ENCODE measurements around the gene ZMYND8. TPM values are rescaled to one million over a fixed set of nuclear protein-coding genes. Genes with fewer than 3 reads are reported as not detected.

The ZMYND8 gene
- total and polyA plus RNA-seq, 9 donors, result 12.2 to 18.9 (median 16.0) TPM

DNA sequence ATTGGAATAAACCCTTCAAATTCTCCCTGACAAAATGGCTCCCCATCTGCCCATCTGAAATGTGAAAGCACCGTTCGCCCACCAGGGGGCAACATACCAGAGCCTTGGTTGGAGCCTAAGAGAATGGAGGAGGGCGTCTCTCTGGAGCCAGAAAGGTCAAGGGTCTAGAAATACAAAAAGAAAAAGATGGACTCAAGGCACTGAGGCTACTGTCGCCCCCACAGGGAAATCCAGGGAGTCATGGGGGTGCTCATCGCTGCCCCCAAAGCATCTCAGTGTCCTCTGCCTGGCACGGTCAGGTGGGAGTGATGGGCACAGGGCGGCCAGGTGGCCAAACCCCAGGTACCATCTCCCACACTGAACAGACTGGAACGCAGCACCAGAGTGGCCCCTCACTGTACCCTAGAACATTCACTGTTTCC lies 136.3 kb downstream of the ZMYND8 start:
- no peak for DNase-seq
- Histone ChIP-seq H3K4me1 (ENCODE audit: control insufficient read depth, insufficient read depth, low read length) (no peaks in the 10 kb centered on the region), H3K36me3 (ENCODE audit: control insufficient read depth, insufficient read depth, low read length) (peaks cover 80% of the 10 kb centered on the region), H3K27me3 (ENCODE audit: control insufficient read depth, insufficient read depth, low read length) (no peaks in the 10 kb centered on the region), H3K4me3 (ENCODE audit: low read length) (no peak overlapping the region), H3K27ac (ENCODE audit: low read length) (no peak overlapping the region), H3K9me3 (replicated peaks; ENCODE audit: control insufficient read depth, low read depth, low read length) (no peaks in the 10 kb centered on the region)
- 91% methylated on average over 7 of the region's 8 CpGs for WGBS (ENCODE audit: insufficient coverage)

DNA sequence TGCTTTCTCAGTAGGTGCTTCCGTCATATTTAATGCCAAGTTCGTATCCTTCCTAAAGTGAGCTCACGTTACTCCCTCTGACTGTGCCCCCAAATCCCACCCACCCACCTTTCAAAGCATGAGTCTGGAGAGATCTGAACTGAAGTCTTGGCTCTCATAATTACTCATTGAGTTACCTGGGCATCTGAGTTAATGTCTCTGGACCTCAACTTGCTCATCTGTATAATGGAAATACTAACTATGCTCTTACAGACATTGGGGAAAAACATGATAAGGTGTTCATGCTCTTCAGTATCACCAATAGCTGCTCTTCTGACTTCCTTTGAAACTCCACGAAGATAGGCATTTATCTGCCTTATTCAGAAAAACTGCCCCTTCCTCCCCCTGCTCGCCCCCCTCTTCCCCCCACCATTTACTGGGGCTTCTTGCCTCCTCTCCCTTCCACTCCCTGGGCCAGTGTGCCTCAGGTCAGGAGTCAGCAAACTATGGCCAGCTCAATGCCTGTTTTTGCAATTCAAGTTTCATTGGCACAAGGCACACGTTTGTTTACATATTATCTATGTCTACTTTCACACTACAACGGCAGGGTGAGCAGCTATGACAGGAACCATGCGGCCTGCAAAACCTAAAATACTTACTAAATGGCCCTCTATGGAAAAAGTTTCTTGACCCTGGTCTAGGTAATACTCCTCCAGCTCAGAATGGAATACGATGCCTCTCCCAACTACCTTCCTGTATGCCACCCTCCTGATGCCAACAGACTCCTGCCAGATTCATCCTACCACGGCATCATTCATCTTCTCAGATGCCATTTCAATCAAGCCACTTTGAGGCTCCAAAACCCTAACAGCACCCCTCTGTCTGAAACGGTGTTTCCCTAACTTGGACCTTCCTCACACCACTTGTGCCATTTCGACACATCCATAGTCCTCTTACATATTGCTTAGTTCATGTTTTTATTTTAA lies 138.7 kb downstream of the ZMYND8 start:
- no peak for DNase-seq
- Histone ChIP-seq H3K4me3 (ENCODE audit: low read length) (no peak overlapping the region), H3K27ac (ENCODE audit: low read length) (no peak overlapping the region), H3K9me3 (replicated peaks; ENCODE audit: control insufficient read depth, low read depth, low read length) (no peaks in the 10 kb centered on the region), H3K27me3 (ENCODE audit: control insufficient read depth, insufficient read depth, low read length) (no peaks in the 10 kb centered on the region), H3K36me3 (ENCODE audit: control insufficient read depth, insufficient read depth, low read length) (peaks cover 78% of the 10 kb centered on the region), H3K4me1 (ENCODE audit: control insufficient read depth, insufficient read depth, low read length) (no peaks in the 10 kb centered on the region)
- WGBS (ENCODE audit: insufficient coverage), result 64% methylated on average over 7 of the region's 12 CpGs

DNA sequence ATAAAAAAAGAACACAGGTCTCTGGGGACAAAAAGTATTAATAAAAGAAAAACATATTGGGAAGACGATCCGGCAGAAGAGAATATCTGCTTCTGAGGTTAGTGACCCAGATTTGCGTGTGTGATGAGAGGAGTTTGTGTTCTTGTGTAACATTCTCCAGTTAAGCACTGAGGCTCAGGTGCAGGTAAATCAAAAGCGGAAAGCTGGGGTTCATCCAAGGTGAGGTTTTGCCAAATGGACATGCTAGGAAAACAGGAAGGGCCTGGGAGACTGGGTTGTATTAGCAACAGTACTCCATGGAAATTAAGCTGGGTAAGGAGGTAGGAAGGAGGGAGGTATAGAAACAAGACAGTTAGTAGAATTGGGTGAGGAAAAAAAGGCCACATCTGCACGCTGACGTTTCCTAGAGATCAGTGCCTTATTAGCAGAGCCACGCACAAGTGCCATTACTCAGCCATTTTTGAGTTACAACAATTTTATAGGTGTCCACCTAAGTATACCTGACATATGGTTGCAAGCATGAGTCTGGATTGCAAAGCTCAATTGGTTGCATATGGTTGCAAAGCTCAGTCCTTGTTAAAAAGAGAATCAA lies 139.6 kb downstream of the ZMYND8 start:
- no peaks in the 10 kb centered on the region for H3K4me1 ChIP-seq (ENCODE audit: control insufficient read depth, insufficient read depth, low read length)
- no peaks in the 10 kb centered on the region for H3K27me3 ChIP-seq (ENCODE audit: control insufficient read depth, insufficient read depth, low read length)
- H3K4me3 ChIP-seq (ENCODE audit: low read length), result no peak overlapping the region
- no peak overlapping the region for H3K27ac ChIP-seq (ENCODE audit: low read length)
- DNase-seq, result no peak
- H3K36me3 ChIP-seq (ENCODE audit: control insufficient read depth, insufficient read depth, low read length), result peaks cover 81% of the 10 kb centered on the region
- no peaks in the 10 kb centered on the region for H3K9me3 ChIP-seq (replicated peaks; ENCODE audit: control insufficient read depth, low read depth, low read length)
- 71% methylated on average over 6 of the region's 7 CpGs for WGBS (ENCODE audit: insufficient coverage)

DNA sequence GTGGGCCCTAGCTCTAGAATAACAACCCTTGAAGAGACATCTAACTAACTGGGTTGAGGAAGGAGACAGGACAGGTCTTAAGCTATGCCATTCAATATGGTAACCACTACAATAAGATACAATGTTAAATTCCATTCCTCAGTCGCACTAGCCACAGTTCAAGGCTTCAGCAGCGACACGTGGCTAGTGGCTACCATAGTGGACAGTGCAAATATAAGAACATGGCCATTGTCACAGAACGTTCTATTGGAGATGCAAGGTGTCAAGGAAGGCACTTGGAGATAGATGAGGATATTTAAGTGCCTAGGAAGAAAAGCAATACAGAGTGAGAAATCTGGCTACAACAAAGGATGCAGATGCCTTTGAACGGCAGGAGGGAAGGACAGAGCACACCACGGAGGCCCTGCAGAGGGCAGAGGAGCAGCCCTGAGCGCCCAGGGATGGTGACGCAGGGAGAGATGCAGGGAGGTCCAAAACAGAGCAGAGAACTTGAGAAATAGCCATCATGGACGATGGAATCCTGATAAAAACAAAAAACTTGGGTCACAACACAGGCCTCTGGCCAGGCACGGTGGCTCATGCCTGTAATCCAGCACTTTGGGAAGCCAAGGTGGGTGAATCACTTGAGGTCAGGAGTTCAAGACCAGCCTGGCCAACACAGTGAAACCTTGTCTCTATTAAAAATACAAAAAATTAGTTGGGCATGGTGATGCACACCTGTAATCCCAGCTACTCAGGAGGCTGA lies 140.7 kb downstream of the ZMYND8 start:
- DNase-seq, result no peak
- Histone ChIP-seq H3K9me3 (replicated peaks; ENCODE audit: control insufficient read depth, low read depth, low read length) (no peaks in the 10 kb centered on the region), H3K4me3 (ENCODE audit: low read length) (no peak overlapping the region), H3K4me1 (ENCODE audit: control insufficient read depth, insufficient read depth, low read length) (no peaks in the 10 kb centered on the region), H3K36me3 (ENCODE audit: control insufficient read depth, insufficient read depth, low read length) (peaks cover 81% of the 10 kb centered on the region), H3K27me3 (ENCODE audit: control insufficient read depth, insufficient read depth, low read length) (no peaks in the 10 kb centered on the region), H3K27ac (ENCODE audit: low read length) (no peak overlapping the region)
- WGBS (ENCODE audit: insufficient coverage), result 94% methylated on average over 9 of the region's 10 CpGs

DNA sequence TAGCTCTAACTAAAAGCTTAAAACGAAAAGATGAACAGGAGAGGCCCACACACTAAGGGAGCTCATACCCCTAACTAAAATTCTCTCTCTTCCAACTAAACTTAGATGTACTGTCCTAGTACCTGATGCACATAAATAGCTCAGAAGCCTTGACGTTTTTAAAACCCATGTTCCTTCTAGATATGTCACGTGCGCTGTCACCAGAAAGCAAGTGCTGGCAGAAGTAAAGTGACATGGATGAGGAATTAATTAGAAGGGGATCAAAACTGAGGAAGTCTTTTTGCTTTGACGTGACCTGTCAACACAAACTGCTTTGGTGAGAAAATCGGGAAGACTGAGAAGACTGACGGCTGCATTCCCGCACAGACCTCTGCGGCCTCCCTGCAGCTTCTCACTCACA lies 142.5 kb downstream of the ZMYND8 start:
- Histone ChIP-seq H3K27me3 (ENCODE audit: control insufficient read depth, insufficient read depth, low read length) (no peaks in the 10 kb centered on the region), H3K27ac (ENCODE audit: low read length) (no peak overlapping the region), H3K36me3 (ENCODE audit: control insufficient read depth, insufficient read depth, low read length) (peaks cover 81% of the 10 kb centered on the region), H3K4me3 (ENCODE audit: low read length) (no peak overlapping the region), H3K9me3 (replicated peaks; ENCODE audit: control insufficient read depth, low read depth, low read length) (no peaks in the 10 kb centered on the region), H3K4me1 (ENCODE audit: control insufficient read depth, insufficient read depth, low read length) (no peaks in the 10 kb centered on the region)
- no peak for DNase-seq
- 96% methylated on average over 9 of the region's 9 CpGs for WGBS (ENCODE audit: insufficient coverage)

DNA sequence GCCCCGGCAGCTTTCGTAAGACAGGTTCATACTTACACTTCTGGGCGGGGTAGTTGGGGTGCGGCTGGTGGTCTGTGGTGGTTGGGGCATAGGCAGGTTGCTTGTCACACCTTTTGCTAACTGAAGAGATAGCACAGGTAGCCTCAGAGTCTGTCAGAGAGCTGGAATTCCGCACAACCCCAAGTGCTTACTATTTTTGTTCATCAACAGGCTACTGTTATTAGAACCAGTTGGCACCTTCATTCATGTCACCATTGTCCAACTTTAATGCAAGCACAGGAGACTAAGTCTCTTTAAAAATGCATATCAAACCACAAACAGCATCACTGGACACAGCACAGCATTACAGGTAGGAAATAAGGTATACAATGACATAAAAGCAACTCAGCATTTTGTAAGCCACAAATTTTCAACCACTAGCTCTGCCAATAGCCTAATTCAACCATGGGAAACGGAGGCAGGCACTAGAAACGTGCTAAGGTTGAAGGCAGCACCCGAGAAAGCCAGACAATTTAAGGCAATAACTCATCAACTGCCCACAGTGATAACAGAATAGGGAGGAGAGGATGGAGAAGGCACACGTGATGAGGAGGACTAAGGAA lies 143.8 kb downstream of the ZMYND8 start:
- Histone ChIP-seq H3K36me3 (ENCODE audit: control insufficient read depth, insufficient read depth, low read length) (peaks cover 81% of the 10 kb centered on the region), H3K4me1 (ENCODE audit: control insufficient read depth, insufficient read depth, low read length) (no peaks in the 10 kb centered on the region), H3K27me3 (ENCODE audit: control insufficient read depth, insufficient read depth, low read length) (no peaks in the 10 kb centered on the region), H3K9me3 (replicated peaks; ENCODE audit: control insufficient read depth, low read depth, low read length) (no peaks in the 10 kb centered on the region), H3K4me3 (ENCODE audit: low read length) (no peak overlapping the region), H3K27ac (ENCODE audit: low read length) (no peak overlapping the region)
- no peak for DNase-seq
- WGBS (ENCODE audit: insufficient coverage), result 100% methylated on average over 1 of the region's 9 CpGs

DNA sequence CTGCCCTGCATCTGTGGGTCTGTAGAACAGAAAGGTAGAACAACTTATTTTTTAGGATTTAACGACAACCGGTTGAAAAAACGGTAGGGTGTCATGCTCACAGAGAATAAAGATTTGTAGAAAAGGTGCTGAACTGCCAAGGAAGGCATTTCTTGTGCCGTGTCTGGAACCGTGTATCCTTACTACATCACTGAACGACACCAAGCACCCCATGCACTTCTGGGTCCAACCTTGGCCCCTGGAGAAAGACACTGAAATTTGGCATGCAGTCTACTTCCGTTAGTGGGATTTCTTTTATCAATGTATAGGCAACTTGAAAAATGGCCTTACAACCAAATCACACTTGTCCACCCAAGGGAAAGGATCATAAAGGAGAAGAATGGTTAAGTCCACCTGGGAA lies 145.5 kb downstream of the ZMYND8 start:
- H3K4me3 ChIP-seq (ENCODE audit: low read length), result no peak overlapping the region
- H3K4me1 ChIP-seq (ENCODE audit: control insufficient read depth, insufficient read depth, low read length), result no peaks in the 10 kb centered on the region
- DNase-seq, result no peak
- peaks cover 68% of the 10 kb centered on the region for H3K36me3 ChIP-seq (ENCODE audit: control insufficient read depth, insufficient read depth, low read length)
- no peaks in the 10 kb centered on the region for H3K27me3 ChIP-seq (ENCODE audit: control insufficient read depth, insufficient read depth, low read length)
- 88% methylated on average over 5 of the region's 7 CpGs for WGBS (ENCODE audit: insufficient coverage)
- H3K27ac ChIP-seq (ENCODE audit: low read length), result no peak overlapping the region
- H3K9me3 ChIP-seq (replicated peaks; ENCODE audit: control insufficient read depth, low read depth, low read length), result no peaks in the 10 kb centered on the region

DNA sequence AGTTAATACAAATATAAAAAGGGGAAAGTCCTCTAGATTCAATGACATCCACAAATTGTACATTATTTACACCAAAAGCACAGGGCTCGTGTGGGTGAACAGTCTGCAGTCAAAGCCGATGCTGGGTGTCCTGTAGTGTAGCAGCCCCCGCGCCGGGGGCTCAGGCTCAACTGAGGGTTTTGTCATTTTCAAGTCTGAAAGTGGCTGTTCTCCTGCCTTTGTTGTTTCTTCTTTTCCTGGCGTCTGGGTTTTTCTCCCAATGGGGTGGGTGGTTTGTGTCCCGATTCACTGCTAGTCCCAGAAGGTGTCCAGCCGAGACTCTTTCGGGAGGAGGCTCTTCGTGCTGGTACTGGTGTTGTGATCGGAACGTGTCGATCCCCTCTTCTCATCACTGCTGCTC lies 146.0 kb downstream of the ZMYND8 start:
- H3K36me3 ChIP-seq (ENCODE audit: control insufficient read depth, insufficient read depth, low read length), result peaks cover 63% of the 10 kb centered on the region
- H3K4me1 ChIP-seq (ENCODE audit: control insufficient read depth, insufficient read depth, low read length), result peaks cover under 1% of the 10 kb centered on the region
- H3K9me3 ChIP-seq (replicated peaks; ENCODE audit: control insufficient read depth, low read depth, low read length), result no peaks in the 10 kb centered on the region
- H3K27ac ChIP-seq (ENCODE audit: low read length), result no peak overlapping the region
- no peak overlapping the region for H3K4me3 ChIP-seq (ENCODE audit: low read length)
- no peaks in the 10 kb centered on the region for H3K27me3 ChIP-seq (ENCODE audit: control insufficient read depth, insufficient read depth, low read length)
- no peak for DNase-seq
- WGBS (ENCODE audit: insufficient coverage), result 81% methylated on average over 6 of the region's 13 CpGs

DNA sequence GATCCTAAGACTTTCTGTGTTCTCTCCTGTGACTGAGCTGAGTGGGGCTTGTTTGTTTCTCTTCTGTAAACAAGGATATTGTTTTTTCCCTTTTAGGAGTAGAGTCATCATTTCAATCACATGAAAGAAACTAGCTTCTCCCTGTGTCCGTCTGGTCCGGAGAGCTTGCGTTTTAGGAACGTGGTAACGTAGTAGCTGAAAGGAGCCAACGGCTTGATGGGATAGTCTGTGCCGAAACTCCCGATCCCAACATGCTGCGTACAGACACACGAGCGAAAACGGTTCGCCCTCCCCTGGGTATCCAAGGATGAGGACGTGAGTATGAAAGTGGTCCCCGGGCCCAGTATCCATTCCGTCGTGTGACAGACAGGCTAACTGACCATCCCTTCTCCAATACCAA lies 146.5 kb downstream of the ZMYND8 start:
- peaks cover 59% of the 10 kb centered on the region for H3K36me3 ChIP-seq (ENCODE audit: control insufficient read depth, insufficient read depth, low read length)
- no peaks in the 10 kb centered on the region for H3K27me3 ChIP-seq (ENCODE audit: control insufficient read depth, insufficient read depth, low read length)
- H3K4me1 ChIP-seq (ENCODE audit: control insufficient read depth, insufficient read depth, low read length), result peaks cover 2% of the 10 kb centered on the region
- DNase-seq, result no peak
- H3K9me3 ChIP-seq (replicated peaks; ENCODE audit: control insufficient read depth, low read depth, low read length), result no peaks in the 10 kb centered on the region
- WGBS (ENCODE audit: insufficient coverage), result 91% methylated on average over 10 of the region's 17 CpGs
- no peak overlapping the region for H3K4me3 ChIP-seq (ENCODE audit: low read length)
- H3K27ac ChIP-seq (ENCODE audit: low read length), result no peak overlapping the region
